Trophoblast cell (in vitro differentiated cells and primary cell): ENCODE results near the gene TEDC2.

Source experiments
- DNase-seq, 2 donors: peaks; one replicate each; pipeline ENCODE4 v3.0.0-alpha.2; 2016
- H2AFZ ChIP-seq: 2 replicates; pipeline ENCODE4 v1.6.1; 2013; ENCODE audit warnings: low read length, moderate library complexity, mild to moderate bottlenecking; ENCODE audit not compliant: insufficient read depth, poor library complexity
- H2AK5ac ChIP-seq: 2 replicates; pipeline ENCODE4 v1.6.1; 2013; ENCODE audit warnings: mild to moderate bottlenecking, low read length
- H2BK120ac ChIP-seq: 2 replicates; pipeline ENCODE4 v1.6.1; 2013; ENCODE audit warnings: low read length, mild to moderate bottlenecking, moderate library complexity; ENCODE audit not compliant: insufficient read depth, poor library complexity
- H2BK12ac ChIP-seq: 2 replicates; pipeline ENCODE4 v1.6.1; 2013; ENCODE audit warnings: mild to moderate bottlenecking, low read length, moderate library complexity
- H2BK5ac ChIP-seq: 2 replicates; pipeline ENCODE4 v1.6.1; 2013; ENCODE audit warnings: low read length, low read depth, moderate library complexity, mild to moderate bottlenecking; ENCODE audit not compliant: poor library complexity
- H3K14ac ChIP-seq: 2 replicates; pipeline ENCODE4 v1.6.1; 2013; ENCODE audit warnings: mild to moderate bottlenecking, low read length
- H3K18ac ChIP-seq: 2 replicates; pipeline ENCODE4 v1.6.1; 2013; ENCODE audit warnings: mild to moderate bottlenecking, low read length
- H3K23ac ChIP-seq: 2 replicates; pipeline ENCODE4 v1.6.1; 2013; ENCODE audit warnings: low read length
- H3K27ac ChIP-seq: 2 replicates; pipeline ENCODE4 v1.5.1; 2013; ENCODE audit warnings: low read depth, mild to moderate bottlenecking, inconsistent platforms, low read length, moderate library complexity
- H3K27me3 ChIP-seq: 2 replicates; pipeline ENCODE4 v1.6.1; 2013; ENCODE audit warnings: inconsistent platforms, mild to moderate bottlenecking, low read length, moderate library complexity; ENCODE audit not compliant: insufficient read depth
- H3K36me3 ChIP-seq, 2 experiments: 1 replicate in 1 of 2; 2 replicates in 1 of 2; pipeline ENCODE4 v1.6.1; 2013; ENCODE audit warnings: low read length in 2 of 2, mild to moderate bottlenecking in 2 of 2, moderate library complexity in 1 of 2; ENCODE audit not compliant: insufficient read depth in 2 of 2, control insufficient read depth in 1 of 2
- H3K4ac ChIP-seq: 2 replicates; pipeline ENCODE4 v1.6.1; 2013; ENCODE audit warnings: low read depth, mild to moderate bottlenecking, low read length, moderate library complexity
- H3K4me1 ChIP-seq, 2 experiments: 1 replicate in 1 of 2; 2 replicates in 1 of 2; pipeline ENCODE4 v1.6.1; 2013; ENCODE audit warnings: low read length in 2 of 2, mild to moderate bottlenecking in 2 of 2, moderate library complexity in 1 of 2; ENCODE audit not compliant: insufficient read depth in 2 of 2, control insufficient read depth in 1 of 2
- H3K4me2 ChIP-seq: 2 replicates; pipeline ENCODE4 v1.6.1; 2013; ENCODE audit warnings: inconsistent platforms, mild to moderate bottlenecking, low read length, moderate library complexity
- H3K4me3 ChIP-seq: 2 replicates; pipeline ENCODE4 v1.5.1; 2013; ENCODE audit warnings: mild to moderate bottlenecking, low read depth, low read length, inconsistent platforms
- H3K79me1 ChIP-seq: one replicate; pipeline ENCODE4 v1.6.1; 2013; ENCODE audit warnings: low read length
- H3K79me2 ChIP-seq: 2 replicates; pipeline ENCODE4 v1.6.1; 2013; ENCODE audit warnings: low read length, mild to moderate bottlenecking; ENCODE audit not compliant: control insufficient read depth, insufficient read depth, poor library complexity
- H3K9ac ChIP-seq: 2 replicates; pipeline ENCODE4 v1.6.1; 2013; ENCODE audit warnings: mild to moderate bottlenecking, low read length
- H3K9me3 ChIP-seq: 2 replicates; pipeline ENCODE4 v1.6.1; 2013; ENCODE audit warnings: low read depth, mild to moderate bottlenecking, control low read depth, inconsistent platforms, low read length; ENCODE audit not compliant: insufficient read depth
- H4K12ac ChIP-seq: 2 replicates; pipeline ENCODE4 v1.6.1; 2013; ENCODE audit warnings: low read depth, mild to moderate bottlenecking, low read length, moderate library complexity
- H4K8ac ChIP-seq: 2 replicates; pipeline ENCODE4 v1.6.1; 2013; ENCODE audit warnings: low read depth, mild to moderate bottlenecking, low read length, moderate library complexity
- H4K91ac ChIP-seq: one replicate; pipeline ENCODE4 v1.6.1; 2013; ENCODE audit warnings: low read depth, mild to moderate bottlenecking, low read length, moderate library complexity
- WGBS: extraction: QIAGEN DNeasy Blood & Tissue Kit; methylation state at CpG from one replicate; pipeline ENCODE4 v1.1.7; 2013; ENCODE audit warnings: missing lambda C conversion rate; ENCODE audit not compliant: insufficient read length, insufficient coverage; ENCODE audit errors: extremely low coverage; 5-methylcytosine and 5-hydroxymethylcytosine counted together

Gene TEDC2

DNA sequence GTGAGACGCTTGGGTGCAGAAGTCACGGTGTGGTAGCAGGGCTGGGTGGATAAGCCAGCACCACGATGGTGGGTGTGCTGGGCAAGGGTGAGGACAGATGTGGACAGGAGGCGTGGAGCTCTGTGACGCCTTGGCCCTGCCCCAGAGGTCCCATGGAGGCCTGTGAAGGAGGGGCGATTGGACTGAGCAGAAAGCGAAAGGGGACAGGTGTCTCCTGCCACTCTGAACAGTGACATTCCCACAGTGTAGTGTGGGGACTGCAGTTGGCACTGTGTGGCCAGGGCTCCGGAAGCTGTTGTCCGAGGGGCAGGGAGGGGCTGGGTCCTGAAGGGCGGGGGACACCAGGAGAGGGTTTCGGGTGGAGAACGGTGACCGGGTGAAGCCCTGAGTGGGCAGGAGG lies 22.3 kb downstream of the TEDC2 start:
- H3K79me1 ChIP-seq = no peaks in the 10 kb centered on the region
- H2BK12ac ChIP-seq = no peak overlapping the region
- no peak overlapping the region for H3K18ac ChIP-seq
- no peak overlapping the region for H4K8ac ChIP-seq
- no peak overlapping the region for H4K91ac ChIP-seq
- no peak overlapping the region for H4K12ac ChIP-seq
- no peak overlapping the region for H2AFZ ChIP-seq
- no peak overlapping the region for H2BK120ac ChIP-seq
- H3K4me3 ChIP-seq = no peak overlapping the region
- no peaks in the 10 kb centered on the region for H3K27me3 ChIP-seq
- no peak overlapping the region for H3K9ac ChIP-seq
- no peak overlapping the region for H3K4me2 ChIP-seq
- no peak for DNase-seq
- H3K14ac ChIP-seq = no peak overlapping the region
- no peak overlapping the region for H2AK5ac ChIP-seq
- no peak overlapping the region for H2BK5ac ChIP-seq
- H3K79me2 ChIP-seq = no peaks in the 10 kb centered on the region
- H3K23ac ChIP-seq = no peak overlapping the region
- H3K4me1 ChIP-seq = no peaks in the 10 kb centered on the region
- H3K4ac ChIP-seq = no peak overlapping the region
- WGBS = no CpG with 5 or more reads among the region's 13 CpGs
- no peaks in the 10 kb centered on the region for H3K36me3 ChIP-seq
- peaks cover 2% of the 10 kb centered on the region for H3K9me3 ChIP-seq
- no peak overlapping the region for H3K27ac ChIP-seq

DNA sequence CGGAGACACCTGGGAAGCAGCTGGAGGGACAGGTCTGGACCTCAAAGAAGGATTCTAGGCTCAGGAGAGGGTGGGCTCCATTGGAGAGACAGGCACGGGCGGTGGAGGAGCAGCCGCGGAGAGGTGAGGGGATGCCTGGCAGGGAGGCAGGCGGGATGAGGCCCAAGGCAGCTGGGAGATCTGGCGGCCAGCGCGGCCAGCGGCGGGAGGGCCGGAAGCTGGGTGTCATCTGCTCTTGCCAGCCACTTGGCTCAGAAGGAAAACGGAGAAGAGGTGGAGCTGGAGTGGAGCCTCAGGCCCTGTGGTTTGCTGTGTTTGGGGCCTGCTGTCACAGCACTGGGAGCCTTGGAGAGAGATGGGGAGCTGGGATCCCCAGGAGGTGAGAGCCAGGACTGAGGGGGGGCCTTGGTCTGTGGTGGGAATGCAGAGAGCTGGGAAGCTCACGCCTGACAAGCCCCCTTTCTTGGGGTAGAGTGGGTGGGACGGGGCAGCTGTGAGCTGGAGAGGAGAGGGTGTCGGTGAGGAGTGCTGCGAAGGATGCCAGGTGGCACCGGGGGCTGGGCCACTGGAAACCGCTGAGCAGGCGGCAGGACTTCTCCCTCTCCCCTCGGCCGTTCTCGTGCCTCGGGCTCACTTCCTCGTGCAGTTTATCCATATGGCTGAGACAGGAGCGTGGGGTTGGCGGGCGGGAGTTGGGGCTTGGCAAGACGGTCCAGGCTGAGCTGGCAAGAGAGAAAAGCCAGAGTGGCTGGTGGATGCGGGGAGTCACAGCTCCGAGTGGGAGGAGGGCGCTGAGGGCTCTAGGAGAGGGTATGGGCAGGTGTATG lies 23.0 kb downstream of the TEDC2 start:
- no peak overlapping the region for H4K8ac ChIP-seq
- no peak for DNase-seq
- WGBS = no CpG with 5 or more reads among the region's 32 CpGs

GRCh38 chr16:2483939-2484897 lies 24.3 kb downstream of the TEDC2 start:
- H3K4ac ChIP-seq = no peak overlapping the region

More for the DNA sequence above, 23.0 kb downstream of the TEDC2 start:
- no peak overlapping the region for H2BK120ac ChIP-seq
- no peak overlapping the region for H3K27ac ChIP-seq
- no peak overlapping the region for H3K9ac ChIP-seq
- no peak overlapping the region for H4K91ac ChIP-seq
- no peak overlapping the region for H3K4me3 ChIP-seq
- peaks cover 2% of the 10 kb centered on the region for H3K9me3 ChIP-seq
- H3K79me2 ChIP-seq = no peaks in the 10 kb centered on the region
- no peak overlapping the region for H3K18ac ChIP-seq
- H2BK12ac ChIP-seq = no peak overlapping the region
- no peak overlapping the region for H3K4ac ChIP-seq
- H3K4me2 ChIP-seq = no peak overlapping the region
- H4K12ac ChIP-seq = no peak overlapping the region
- H2AFZ ChIP-seq = no peak overlapping the region
- peaks cover 3% of the 10 kb centered on the region in 2 experiments for H3K4me1 ChIP-seq
- H3K79me1 ChIP-seq = no peaks in the 10 kb centered on the region
- H2BK5ac ChIP-seq = no peak overlapping the region
- no peaks in the 10 kb centered on the region for H3K27me3 ChIP-seq
- H2AK5ac ChIP-seq = no peak overlapping the region
- H3K23ac ChIP-seq = no peak overlapping the region
- no peak overlapping the region for H3K14ac ChIP-seq
- no peaks in the 10 kb centered on the region for H3K36me3 ChIP-seq

GRCh38 chr16:2484898-2485508 lies 25.1 kb downstream of the TEDC2 start:
- Histone ChIP-seq H4K12ac (no peak overlapping the region), H3K18ac (no peak overlapping the region), H3K9me3 (peaks cover 2% of the 10 kb centered on the region), H3K79me2 (no peaks in the 10 kb centered on the region), H3K4ac (no peak overlapping the region), H3K14ac (no peak overlapping the region), H3K27me3 (no peaks in the 10 kb centered on the region), H3K79me1 (no peaks in the 10 kb centered on the region), H3K4me3 (no peak overlapping the region), H2AK5ac (no peak overlapping the region), H4K8ac (no peak overlapping the region), H2BK12ac (no peak overlapping the region), H3K27ac (no peak overlapping the region), H3K9ac (no peak overlapping the region), H4K91ac (no peak overlapping the region), H2AFZ (no peak overlapping the region), H3K4me2 (no peak overlapping the region), H2BK120ac (no peak overlapping the region), H3K4me1 (peaks cover 4 to 5% of the 10 kb centered on the region in 2 experiments), H2BK5ac (no peak overlapping the region), H3K23ac (no peak overlapping the region), H3K36me3 (no peaks in the 10 kb centered on the region)
- peak in 1 of 2 donors; percentile 62 for DNase-seq
- no CpG with 5 or more reads among the region's 13 CpGs for WGBS

More at GRCh38 chr16:2483939-2484897, 24.3 kb downstream of the TEDC2 start:
- Histone ChIP-seq H2BK120ac (no peak overlapping the region), H3K23ac (no peak overlapping the region), H2BK5ac (no peak overlapping the region), H4K91ac (no peak overlapping the region), H3K9me3 (peaks cover 2% of the 10 kb centered on the region), H2BK12ac (no peak overlapping the region), H3K27me3 (no peaks in the 10 kb centered on the region), H3K27ac (no peak overlapping the region), H4K12ac (no peak overlapping the region), H3K36me3 (no peaks in the 10 kb centered on the region), H3K4me3 (no peak overlapping the region), H2AFZ (no peak overlapping the region), H2AK5ac (no peak overlapping the region), H3K18ac (no peak overlapping the region), H3K79me1 (no peaks in the 10 kb centered on the region), H3K14ac (no peak overlapping the region), H4K8ac (no peak overlapping the region), H3K9ac (no peak overlapping the region), H3K4me1 (peaks cover 4 to 5% of the 10 kb centered on the region in 2 experiments), H3K4me2 (no peak overlapping the region), H3K79me2 (no peaks in the 10 kb centered on the region)
- no CpG with 5 or more reads among the region's 16 CpGs for WGBS
- no peak for DNase-seq
